A673 (cell line): ENCODE data around the gene C10orf143.

Experiments
- EZH2 ChIP-seq: fragments of 200-600 bp; sonication (generic); IDR thresholded peaks from 2 replicates; pipeline ENCODE4 v1.6.1; 2017; ENCODE audit warnings: borderline replicate concordance, low read depth, mild to moderate bottlenecking, mixed read lengths, antibody characterized with exemption, low read length; ENCODE audit not compliant: poor library complexity, severe bottlenecking
- TF ChIP-seq, protein P1 (sequence below): fragments of 300-800, 200-600 bp; sonication (generic); conservative IDR thresholded peaks from 2 replicates; pipeline ENCODE4 v1.5.1; 2017; ENCODE audit warnings: low read depth, mild to moderate bottlenecking, antibody characterized with exemption, low read length, moderate library complexity, mixed read lengths

DNA sequence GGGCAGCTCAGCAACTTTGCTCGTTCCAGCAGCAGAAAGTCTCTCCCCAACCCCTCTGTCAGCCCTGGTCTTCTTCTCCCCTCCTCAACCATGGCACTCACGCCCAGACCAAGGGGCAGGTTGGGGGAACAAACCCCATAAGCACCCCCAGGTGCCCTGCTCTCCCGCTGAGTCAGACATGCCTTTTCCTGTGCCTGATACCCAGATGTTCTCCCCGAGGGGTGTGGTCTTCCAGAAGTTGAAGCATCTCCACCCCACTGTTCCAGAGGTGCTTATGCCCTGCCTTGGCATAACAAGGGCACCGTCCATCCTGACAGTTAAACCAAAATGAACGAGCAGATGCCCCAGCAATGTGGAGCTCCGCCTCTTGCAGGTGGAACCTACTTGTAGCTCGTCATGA is 67.1 kb downstream of the C10orf143 start:
- TF ChIP-seq, protein P1, sequence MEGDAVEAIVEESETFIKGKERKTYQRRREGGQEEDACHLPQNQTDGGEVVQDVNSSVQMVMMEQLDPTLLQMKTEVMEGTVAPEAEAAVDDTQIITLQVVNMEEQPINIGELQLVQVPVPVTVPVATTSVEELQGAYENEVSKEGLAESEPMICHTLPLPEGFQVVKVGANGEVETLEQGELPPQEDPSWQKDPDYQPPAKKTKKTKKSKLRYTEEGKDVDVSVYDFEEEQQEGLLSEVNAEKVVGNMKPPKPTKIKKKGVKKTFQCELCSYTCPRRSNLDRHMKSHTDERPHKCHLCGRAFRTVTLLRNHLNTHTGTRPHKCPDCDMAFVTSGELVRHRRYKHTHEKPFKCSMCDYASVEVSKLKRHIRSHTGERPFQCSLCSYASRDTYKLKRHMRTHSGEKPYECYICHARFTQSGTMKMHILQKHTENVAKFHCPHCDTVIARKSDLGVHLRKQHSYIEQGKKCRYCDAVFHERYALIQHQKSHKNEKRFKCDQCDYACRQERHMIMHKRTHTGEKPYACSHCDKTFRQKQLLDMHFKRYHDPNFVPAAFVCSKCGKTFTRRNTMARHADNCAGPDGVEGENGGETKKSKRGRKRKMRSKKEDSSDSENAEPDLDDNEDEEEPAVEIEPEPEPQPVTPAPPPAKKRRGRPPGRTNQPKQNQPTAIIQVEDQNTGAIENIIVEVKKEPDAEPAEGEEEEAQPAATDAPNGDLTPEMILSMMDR: no peak
- TF ChIP-seq EZH2: no peak
